ENCODE measurements around the gene CBFA2T3. TPM values are rescaled to one million over a fixed set of nuclear protein-coding genes. Genes with fewer than 3 reads are reported as not detected.

CBFA2T3 gene
- total and polyA plus RNA-seq, 2 of the 8 experiments (the other 6 are each of a cell fraction or from before 2014, with no cell fraction given): 0.51 to 1.3 TPM

DNA sequence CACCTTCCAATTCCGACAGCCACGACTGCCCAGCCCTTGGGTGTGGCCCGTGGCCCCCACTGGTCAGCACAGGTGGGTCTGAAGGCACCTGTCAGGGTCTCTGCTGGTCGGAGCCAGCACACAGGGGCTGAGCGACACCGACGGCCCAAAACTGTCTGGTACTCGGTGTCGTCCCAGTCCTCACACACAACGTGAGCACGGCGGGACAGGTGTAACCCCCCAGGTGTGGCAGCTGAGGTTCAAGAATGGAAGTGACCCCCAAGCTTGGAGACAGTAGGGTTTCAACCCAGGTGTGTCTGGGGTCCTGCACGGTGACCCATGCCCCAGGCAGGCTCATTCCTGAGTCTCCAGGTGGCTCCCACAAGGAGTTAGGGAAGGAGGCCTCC, 121.3 kb downstream of the CBFA2T3 start:
- Histone ChIP-seq H4K5ac (ENCODE audit: insufficient read length, low read depth, low read length) (no peak overlapping the region), H4K20me1 (replicated peaks in 1 of 2; ENCODE audit: control insufficient read depth in 1 of 2, insufficient read depth in 2 of 2, low read length in 2 of 2) (peaks cover 4 to 10% of the 10 kb centered on the region in 2 experiments), H2BK12ac (ENCODE audit: low read depth, low read length) (no peak overlapping the region), H3K4me2 (ENCODE audit: insufficient read depth in 1 of 2, low read depth in 2 of 2, low read length in 2 of 2) (peak overlapping the region; percentile 49 to 83), H3K23ac (ENCODE audit: insufficient read length) (no peak overlapping the region), H4K8ac (ENCODE audit: extremely low read depth, insufficient read depth, low read length) (peak overlapping the region; percentile 54; the same call in 1 of the 2 replicates), H2AK5ac (ENCODE audit: low read depth, low read length) (no peak overlapping the region), H3K27me3 (replicated peaks in 1 of 4; ENCODE audit: control insufficient read depth in 3 of 4, extremely low read depth in 1 of 4, insufficient read depth in 3 of 4, low read length in 3 of 4) (no peaks in the 10 kb centered on the region), H3K79me1 (ENCODE audit: low read depth, low read length) (peaks cover 4% of the 10 kb centered on the region; the same call in 1 of the 2 replicates), H4K91ac (replicated peaks; ENCODE audit: insufficient read length, low read length) (no peak overlapping the region), H3K18ac (ENCODE audit: extremely low read depth, low read length) (no peak overlapping the region; the same call in 1 of the 2 replicates), H3K27ac (ENCODE audit: low read depth, low read length) (no peak overlapping the region), H3K9ac (replicated peaks in 1 of 4; ENCODE audit: extremely low read depth in 1 of 4, low read depth in 3 of 4, low read length in 3 of 4) (no peak overlapping the region), H2BK5ac (ENCODE audit: low read depth, low read length) (no peak overlapping the region; the same call in 1 of the 2 replicates), H3K4me3 (ENCODE audit: extremely low read depth in 1 of 4, insufficient read depth in 2 of 4, low read depth in 3 of 4, low read length in 4 of 4) (peak overlapping the region; percentile 51 to 91 (median 64)), H3K56ac (replicated peaks; ENCODE audit: insufficient read length, low read depth, low read length) (no peak overlapping the region), H3K36me3 (ENCODE audit: control insufficient read depth in 2 of 4, insufficient read depth in 4 of 4, low read length in 3 of 4) (peaks cover 5 to 17% (median 13%) of the 10 kb centered on the region in 4 experiments), H3K9me3 (ENCODE audit: insufficient read depth in 2 of 2, low read depth in 1 of 2, low read length in 1 of 2) (peaks cover 0 to 5% of the 10 kb centered on the region in 2 experiments; a peak in 1 of 4 replicates), H3K4ac (replicated peaks; ENCODE audit: insufficient read length, low read depth, low read length) (no peak overlapping the region), H3K79me2 (ENCODE audit: control insufficient read depth in 1 of 2, insufficient read depth in 2 of 2, low read length in 2 of 2) (peaks cover 0 to 12% of the 10 kb centered on the region in 2 experiments; a peak in 1 of 4 replicates), H2BK15ac (ENCODE audit: low read length) (no peak overlapping the region), H2AFZ (ENCODE audit: low read length) (no peak overlapping the region), H2BK20ac (ENCODE audit: low read length) (no peak overlapping the region), H2BK120ac (replicated peaks; ENCODE audit: low read depth, low read length) (no peak overlapping the region), H3K14ac (ENCODE audit: insufficient read length) (no peak overlapping the region), H3K4me1 (replicated peaks in 1 of 4; ENCODE audit: control insufficient read depth in 3 of 4, insufficient read depth in 4 of 4, low read length in 3 of 4) (peaks cover 0 to 5% (median 3%) of the 10 kb centered on the region in 4 experiments; a peak in 5 of 7 replicates), H3K23me2 (ENCODE audit: low read depth, low read length) (peaks cover 2% of the 10 kb centered on the region)
- DNase-seq (ENCODE audit: low read depth in 1 of 2, low spot score in 2 of 2) (no peak), FAIRE-seq (no peak)
- ChIA-PET POLR2A (ENCODE audit: partially characterized antibody) (interaction anchor here (3.4 kb wide), 1 partner anchor 44 kb away, joined by 25 read pairs; the partner anchor contains the start of gene APRT), CTCF (ENCODE audit: partially characterized antibody) (interaction anchor here (0.9 to 1.3 kb wide), 2 partner anchors 10 to 40 kb away, joined by 3 to 5 read pairs; no protein-coding TSS in a partner anchor)
- 84% methylated on average over 13 of the region's 13 CpGs; no CpG with 5 or more reads in 1 of the 2 experiments for WGBS, 2 experiments (ENCODE audit: extremely low coverage in 1 of 2, insufficient coverage in 1 of 2, insufficient read length in 1 of 2, insufficient replicate concordance in 2 of 2, low coverage in 1 of 2, low lambda C conversion rate in 2 of 2, missing lambda C conversion rate in 1 of 2)
- TF ChIP-seq KDM1A (IDR thresholded peaks at IDR 0.05; ENCODE audit: borderline replicate concordance, low read length) (no peak), EZH2 (IDR thresholded peaks at IDR 0.05; ENCODE audit: low read depth, low read length, severe bottlenecking) (no peak), BRCA1 (IDR thresholded peaks at IDR 0.05; ENCODE audit: low read depth, low read length) (no peak), ZNF274 (IDR thresholded peaks at IDR 0.05; ENCODE audit: borderline replicate concordance, extremely low read depth, low read length) (no peak), TEAD4 (IDR thresholded peaks at IDR 0.05; ENCODE audit: low read depth, low read length) (no peak), TCF12 (IDR thresholded peaks at IDR 0.05; ENCODE audit: low read depth, low read length) (0 out of 2 replicates have a peak, but pooled peaks have one; percentile 14), RXRA (IDR thresholded peaks at IDR 0.05; ENCODE audit: insufficient read depth, low read depth, low read length) (no peak), CBX5 (IDR thresholded peaks at IDR 0.05; ENCODE audit: low read depth, low read length) (no peak), SP2 (IDR thresholded peaks at IDR 0.05; ENCODE audit: low read length) (no peak), RBBP5 (IDR thresholded peaks at IDR 0.05; ENCODE audit: borderline replicate concordance, low read depth, low read length) (0 out of 2 replicates have a peak, but pooled peaks have one; percentile 11), BCL11A (IDR thresholded peaks at IDR 0.05; ENCODE audit: low read depth in 2 of 2, low read length in 2 of 2) (no peak)
- TF ChIP-seq, protein P1, sequence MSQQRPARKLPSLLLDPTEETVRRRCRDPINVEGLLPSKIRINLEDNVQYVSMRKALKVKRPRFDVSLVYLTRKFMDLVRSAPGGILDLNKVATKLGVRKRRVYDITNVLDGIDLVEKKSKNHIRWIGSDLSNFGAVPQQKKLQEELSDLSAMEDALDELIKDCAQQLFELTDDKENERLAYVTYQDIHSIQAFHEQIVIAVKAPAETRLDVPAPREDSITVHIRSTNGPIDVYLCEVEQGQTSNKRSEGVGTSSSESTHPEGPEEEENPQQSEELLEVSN (IDR thresholded peaks at IDR 0.05): no peak
